Measurements from ENCODE around the gene TMEM156. TPM values are rescaled to one million over a fixed set of nuclear protein-coding genes. Genes with fewer than 3 reads are reported as not detected.

Gene TMEM156
- total and polyA plus RNA-seq, 2 experiments from 2014 or later, result not detected

DNA sequence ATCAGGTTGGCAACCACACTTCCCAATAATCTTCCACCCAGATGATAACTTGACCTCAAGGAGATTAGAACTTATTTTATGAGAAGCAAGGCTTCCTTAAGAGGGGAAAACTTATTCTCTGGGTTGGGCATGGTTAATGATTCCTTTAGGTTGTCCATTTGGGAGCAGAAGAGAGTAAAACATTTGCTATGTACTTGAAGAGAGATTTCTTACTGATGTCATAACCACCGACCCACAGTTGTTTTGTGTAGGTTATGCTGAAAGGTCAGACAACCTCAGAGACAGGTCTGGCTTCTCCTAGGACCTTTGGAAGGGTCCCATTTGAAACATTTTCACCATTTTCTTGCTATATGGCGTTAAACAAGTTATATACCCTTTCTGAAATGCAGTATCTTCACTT lies 108.5 kb downstream of the TMEM156 start (continued):
- TF ChIP-seq, protein P1, sequence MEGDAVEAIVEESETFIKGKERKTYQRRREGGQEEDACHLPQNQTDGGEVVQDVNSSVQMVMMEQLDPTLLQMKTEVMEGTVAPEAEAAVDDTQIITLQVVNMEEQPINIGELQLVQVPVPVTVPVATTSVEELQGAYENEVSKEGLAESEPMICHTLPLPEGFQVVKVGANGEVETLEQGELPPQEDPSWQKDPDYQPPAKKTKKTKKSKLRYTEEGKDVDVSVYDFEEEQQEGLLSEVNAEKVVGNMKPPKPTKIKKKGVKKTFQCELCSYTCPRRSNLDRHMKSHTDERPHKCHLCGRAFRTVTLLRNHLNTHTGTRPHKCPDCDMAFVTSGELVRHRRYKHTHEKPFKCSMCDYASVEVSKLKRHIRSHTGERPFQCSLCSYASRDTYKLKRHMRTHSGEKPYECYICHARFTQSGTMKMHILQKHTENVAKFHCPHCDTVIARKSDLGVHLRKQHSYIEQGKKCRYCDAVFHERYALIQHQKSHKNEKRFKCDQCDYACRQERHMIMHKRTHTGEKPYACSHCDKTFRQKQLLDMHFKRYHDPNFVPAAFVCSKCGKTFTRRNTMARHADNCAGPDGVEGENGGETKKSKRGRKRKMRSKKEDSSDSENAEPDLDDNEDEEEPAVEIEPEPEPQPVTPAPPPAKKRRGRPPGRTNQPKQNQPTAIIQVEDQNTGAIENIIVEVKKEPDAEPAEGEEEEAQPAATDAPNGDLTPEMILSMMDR (conservative IDR thresholded peaks at IDR 0.05; ENCODE audit: low read depth in 2 of 2), result no peak
- TF ChIP-seq POLR2AphosphoS5 (IDR thresholded peaks at IDR 0.05; ENCODE audit: low read depth), result no peak
- TF ChIP-seq, protein P2, sequence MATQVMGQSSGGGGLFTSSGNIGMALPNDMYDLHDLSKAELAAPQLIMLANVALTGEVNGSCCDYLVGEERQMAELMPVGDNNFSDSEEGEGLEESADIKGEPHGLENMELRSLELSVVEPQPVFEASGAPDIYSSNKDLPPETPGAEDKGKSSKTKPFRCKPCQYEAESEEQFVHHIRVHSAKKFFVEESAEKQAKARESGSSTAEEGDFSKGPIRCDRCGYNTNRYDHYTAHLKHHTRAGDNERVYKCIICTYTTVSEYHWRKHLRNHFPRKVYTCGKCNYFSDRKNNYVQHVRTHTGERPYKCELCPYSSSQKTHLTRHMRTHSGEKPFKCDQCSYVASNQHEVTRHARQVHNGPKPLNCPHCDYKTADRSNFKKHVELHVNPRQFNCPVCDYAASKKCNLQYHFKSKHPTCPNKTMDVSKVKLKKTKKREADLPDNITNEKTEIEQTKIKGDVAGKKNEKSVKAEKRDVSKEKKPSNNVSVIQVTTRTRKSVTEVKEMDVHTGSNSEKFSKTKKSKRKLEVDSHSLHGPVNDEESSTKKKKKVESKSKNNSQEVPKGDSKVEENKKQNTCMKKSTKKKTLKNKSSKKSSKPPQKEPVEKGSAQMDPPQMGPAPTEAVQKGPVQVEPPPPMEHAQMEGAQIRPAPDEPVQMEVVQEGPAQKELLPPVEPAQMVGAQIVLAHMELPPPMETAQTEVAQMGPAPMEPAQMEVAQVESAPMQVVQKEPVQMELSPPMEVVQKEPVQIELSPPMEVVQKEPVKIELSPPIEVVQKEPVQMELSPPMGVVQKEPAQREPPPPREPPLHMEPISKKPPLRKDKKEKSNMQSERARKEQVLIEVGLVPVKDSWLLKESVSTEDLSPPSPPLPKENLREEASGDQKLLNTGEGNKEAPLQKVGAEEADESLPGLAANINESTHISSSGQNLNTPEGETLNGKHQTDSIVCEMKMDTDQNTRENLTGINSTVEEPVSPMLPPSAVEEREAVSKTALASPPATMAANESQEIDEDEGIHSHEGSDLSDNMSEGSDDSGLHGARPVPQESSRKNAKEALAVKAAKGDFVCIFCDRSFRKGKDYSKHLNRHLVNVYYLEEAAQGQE (IDR thresholded peaks at IDR 0.05; ENCODE audit: unreplicated experiment), result no peak

DNA sequence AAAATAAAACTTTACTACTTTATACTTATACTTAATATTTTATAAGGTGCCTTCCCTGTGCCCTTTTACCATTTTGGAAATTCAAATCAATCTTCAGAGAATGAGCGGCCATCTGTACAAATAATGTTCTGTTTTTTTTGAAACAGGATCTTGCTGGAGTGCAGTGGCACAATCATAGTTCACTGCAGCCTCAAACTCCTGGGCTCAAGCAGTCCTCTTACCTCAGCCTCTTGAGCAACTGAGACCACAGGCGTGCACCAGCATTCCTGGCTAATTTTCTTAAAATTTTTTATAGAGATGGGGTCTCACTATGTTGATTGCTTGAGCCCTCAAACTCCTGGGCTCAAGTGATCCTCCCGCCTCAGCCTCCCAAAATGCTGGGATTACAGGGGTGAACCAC lies 111.1 kb downstream of the TMEM156 start:
- no peak for ATAC-seq
- Mint-ChIP-seq H3K27ac (no peak overlapping the region), H3K4me1 (no peaks in the 10 kb centered on the region)
- TF ChIP-seq NANOG (IDR thresholded peaks at IDR 0.05; ENCODE audit: borderline replicate concordance) (no peak), POLR2AphosphoS5 (IDR thresholded peaks at IDR 0.05; ENCODE audit: low read depth) (no peak), CREB1 (CRISPR knock-in tag; IDR thresholded peaks at IDR 0.05; ENCODE audit: low read depth) (no peak), EZH2 (IDR thresholded peaks at IDR 0.05; ENCODE audit: low read depth, unreplicated experiment) (no peak), ZNF114 (CRISPR knock-in tag; IDR thresholded peaks at IDR 0.05) (no peak), STAT1 (IDR thresholded peaks at IDR 0.05; ENCODE audit: unreplicated experiment) (no peak), EZH2phosphoT487 (IDR thresholded peaks at IDR 0.05; ENCODE audit: unreplicated experiment) (no peak)
- TF ChIP-seq, protein P3, sequence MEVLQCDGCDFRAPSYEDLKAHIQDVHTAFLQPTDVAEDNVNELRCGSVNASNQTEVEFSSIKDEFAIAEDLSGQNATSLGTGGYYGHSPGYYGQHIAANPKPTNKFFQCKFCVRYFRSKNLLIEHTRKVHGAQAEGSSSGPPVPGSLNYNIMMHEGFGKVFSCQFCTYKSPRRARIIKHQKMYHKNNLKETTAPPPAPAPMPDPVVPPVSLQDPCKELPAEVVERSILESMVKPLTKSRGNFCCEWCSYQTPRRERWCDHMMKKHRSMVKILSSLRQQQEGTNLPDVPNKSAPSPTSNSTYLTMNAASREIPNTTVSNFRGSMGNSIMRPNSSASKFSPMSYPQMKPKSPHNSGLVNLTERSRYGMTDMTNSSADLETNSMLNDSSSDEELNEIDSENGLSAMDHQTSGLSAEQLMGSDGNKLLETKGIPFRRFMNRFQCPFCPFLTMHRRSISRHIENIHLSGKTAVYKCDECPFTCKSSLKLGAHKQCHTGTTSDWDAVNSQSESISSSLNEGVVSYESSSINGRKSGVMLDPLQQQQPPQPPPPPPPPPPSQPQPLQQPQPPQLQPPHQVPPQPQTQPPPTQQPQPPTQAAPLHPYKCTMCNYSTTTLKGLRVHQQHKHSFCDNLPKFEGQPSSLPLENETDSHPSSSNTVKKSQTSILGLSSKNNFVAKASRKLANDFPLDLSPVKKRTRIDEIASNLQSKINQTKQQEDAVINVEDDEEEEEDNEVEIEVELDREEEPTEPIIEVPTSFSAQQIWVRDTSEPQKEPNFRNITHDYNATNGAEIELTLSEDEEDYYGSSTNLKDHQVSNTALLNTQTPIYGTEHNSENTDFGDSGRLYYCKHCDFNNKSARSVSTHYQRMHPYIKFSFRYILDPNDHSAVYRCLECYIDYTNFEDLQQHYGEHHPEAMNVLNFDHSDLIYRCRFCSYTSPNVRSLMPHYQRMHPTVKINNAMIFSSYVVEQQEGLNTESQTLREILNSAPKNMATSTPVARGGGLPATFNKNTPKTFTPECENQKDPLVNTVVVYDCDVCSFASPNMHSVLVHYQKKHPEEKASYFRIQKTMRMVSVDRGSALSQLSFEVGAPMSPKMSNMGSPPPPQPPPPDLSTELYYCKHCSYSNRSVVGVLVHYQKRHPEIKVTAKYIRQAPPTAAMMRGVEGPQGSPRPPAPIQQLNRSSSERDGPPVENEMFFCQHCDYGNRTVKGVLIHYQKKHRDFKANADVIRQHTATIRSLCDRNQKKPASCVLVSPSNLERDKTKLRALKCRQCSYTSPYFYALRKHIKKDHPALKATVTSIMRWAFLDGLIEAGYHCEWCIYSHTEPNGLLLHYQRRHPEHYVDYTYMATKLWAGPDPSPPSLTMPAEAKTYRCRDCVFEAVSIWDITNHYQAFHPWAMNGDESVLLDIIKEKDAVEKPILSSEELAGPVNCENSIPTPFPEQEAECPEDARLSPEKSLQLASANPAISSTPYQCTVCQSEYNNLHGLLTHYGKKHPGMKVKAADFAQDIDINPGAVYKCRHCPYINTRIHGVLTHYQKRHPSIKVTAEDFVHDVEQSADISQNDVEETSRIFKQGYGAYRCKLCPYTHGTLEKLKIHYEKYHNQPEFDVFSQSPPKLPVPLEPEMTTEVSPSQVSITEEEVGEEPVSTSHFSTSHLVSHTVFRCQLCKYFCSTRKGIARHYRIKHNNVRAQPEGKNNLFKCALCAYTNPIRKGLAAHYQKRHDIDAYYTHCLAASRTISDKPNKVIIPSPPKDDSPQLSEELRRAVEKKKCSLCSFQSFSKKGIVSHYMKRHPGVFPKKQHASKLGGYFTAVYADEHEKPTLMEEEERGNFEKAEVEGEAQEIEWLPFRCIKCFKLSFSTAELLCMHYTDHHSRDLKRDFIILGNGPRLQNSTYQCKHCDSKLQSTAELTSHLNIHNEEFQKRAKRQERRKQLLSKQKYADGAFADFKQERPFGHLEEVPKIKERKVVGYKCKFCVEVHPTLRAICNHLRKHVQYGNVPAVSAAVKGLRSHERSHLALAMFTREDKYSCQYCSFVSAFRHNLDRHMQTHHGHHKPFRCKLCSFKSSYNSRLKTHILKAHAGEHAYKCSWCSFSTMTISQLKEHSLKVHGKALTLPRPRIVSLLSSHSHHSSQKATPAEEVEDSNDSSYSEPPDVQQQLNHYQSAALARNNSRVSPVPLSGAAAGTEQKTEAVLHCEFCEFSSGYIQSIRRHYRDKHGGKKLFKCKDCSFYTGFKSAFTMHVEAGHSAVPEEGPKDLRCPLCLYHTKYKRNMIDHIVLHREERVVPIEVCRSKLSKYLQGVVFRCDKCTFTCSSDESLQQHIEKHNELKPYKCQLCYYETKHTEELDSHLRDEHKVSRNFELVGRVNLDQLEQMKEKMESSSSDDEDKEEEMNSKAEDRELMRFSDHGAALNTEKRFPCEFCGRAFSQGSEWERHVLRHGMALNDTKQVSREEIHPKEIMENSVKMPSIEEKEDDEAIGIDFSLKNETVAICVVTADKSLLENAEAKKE (CRISPR knock-in tag; IDR thresholded peaks at IDR 0.05), result no peak
- TF ChIP-seq, protein P4, sequence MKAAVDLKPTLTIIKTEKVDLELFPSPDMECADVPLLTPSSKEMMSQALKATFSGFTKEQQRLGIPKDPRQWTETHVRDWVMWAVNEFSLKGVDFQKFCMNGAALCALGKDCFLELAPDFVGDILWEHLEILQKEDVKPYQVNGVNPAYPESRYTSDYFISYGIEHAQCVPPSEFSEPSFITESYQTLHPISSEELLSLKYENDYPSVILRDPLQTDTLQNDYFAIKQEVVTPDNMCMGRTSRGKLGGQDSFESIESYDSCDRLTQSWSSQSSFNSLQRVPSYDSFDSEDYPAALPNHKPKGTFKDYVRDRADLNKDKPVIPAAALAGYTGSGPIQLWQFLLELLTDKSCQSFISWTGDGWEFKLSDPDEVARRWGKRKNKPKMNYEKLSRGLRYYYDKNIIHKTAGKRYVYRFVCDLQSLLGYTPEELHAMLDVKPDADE (IDR thresholded peaks at IDR 0.05), result no peak

More for the DNA sequence above, 111.1 kb downstream of the TMEM156 start:
- H3K36me3 ChIP-seq (ENCODE audit: insufficient read depth), result no peaks in the 10 kb centered on the region
- H3K9me2 ChIP-seq (ENCODE audit: insufficient read depth), result no peaks in the 10 kb centered on the region
- H3K4me3 Mint-ChIP-seq, result no peak overlapping the region
- H2AFZ ChIP-seq, result no peak overlapping the region
- no peaks in the 10 kb centered on the region for H3K79me2 ChIP-seq (replicated peaks; ENCODE audit: insufficient read depth)
- H3K27me3 Mint-ChIP-seq (ENCODE audit: insufficient read depth, low read depth, poor library complexity), result peaks cover 3% of the 10 kb centered on the region
- H3K27me3 ChIP-seq (ENCODE audit: insufficient read depth), result no peaks in the 10 kb centered on the region
- no peaks in the 10 kb centered on the region for H3F3A ChIP-seq (replicated peaks; ENCODE audit: low read depth)
- no peak overlapping the region for H3K4me2 ChIP-seq
- 0 out of 2 replicates have a peak, but pooled peaks cover 4% of the 10 kb centered on the region for H3K4me1 ChIP-seq (ENCODE audit: insufficient read depth)
- DNase-seq (ENCODE audit: low spot score), result no peak
- H3K36me3 Mint-ChIP-seq (ENCODE audit: low read depth), result peaks cover 4% of the 10 kb centered on the region; the same call in 2 of the 3 replicates
- no peaks in the 10 kb centered on the region for H3K9me3 Mint-ChIP-seq
- H3K27ac ChIP-seq (ENCODE audit: low read depth), result no peak overlapping the region
- no peaks in the 10 kb centered on the region for H4K20me1 ChIP-seq (replicated peaks; ENCODE audit: insufficient read depth)
- no peak overlapping the region for H3K4me3 ChIP-seq
